AG09319 (cell line): ENCODE data around the gene DNAJB11.
"Not testable (repeated sequence)": the region's sequence is repeated elsewhere in the genome, so short reads cannot be mapped to it uniquely, and the experiment has no call there.

Source experiments
- DNase-seq: peaks from one replicate; pipeline ENCODE4 v3.0.0-alpha.2; 2010; ENCODE audit warnings: low read depth; ENCODE audit errors: extremely low read depth
- CTCF ChIP-seq: IDR thresholded peaks from 2 replicates; pipeline ENCODE4 v1.5.1; 2011; ENCODE audit warnings: low read depth, mild to moderate bottlenecking, inconsistent platforms, low read length, moderate library complexity

DNAJB11 gene

GRCh38 chr3:186526256-186526606 lies 44.3 kb upstream of the DNAJB11 start:
- no peak for DNase-seq
- no peak for TF ChIP-seq CTCF

- TF ChIP-seq CTCF = no peak
- DNase-seq = no peak
These were observed 41.1 kb upstream of the DNAJB11 start for GRCh38 chr3:186529201-186529999.

GRCh38 chr3:186530415-186530814 lies 40.1 kb upstream of the DNAJB11 start:
- TF ChIP-seq CTCF = no peak
- DNase-seq = no peak

GRCh38 chr3:186531694-186532093 lies 38.8 kb upstream of the DNAJB11 start:
- DNase-seq = not testable (repeated sequence)

GRCh38 chr3:186532598-186533072 lies 37.9 kb upstream of the DNAJB11 start:
- no peak for TF ChIP-seq CTCF
- DNase-seq = no peak

GRCh38 chr3:186534113-186534669 lies 36.3 kb upstream of the DNAJB11 start:
- DNase-seq = no peak
- no peak for TF ChIP-seq CTCF

- no peak for TF ChIP-seq CTCF
- DNase-seq = no peak
These were observed 33.4 kb upstream of the DNAJB11 start for GRCh38 chr3:186536883-186537844.
